GM23338 (cell line): ENCODE data around the gene ASGR1. TPM values are rescaled to one million over a fixed set of nuclear protein-coding genes. Genes with fewer than 3 reads are reported as not detected.

ENCODE experiments used
- ATAC-seq: fragments of 200-7000 bp; cut with Tn5 transposase; 3 replicates; pipeline ENCODE4 v1.9.1; 2020
- DNase-seq: peaks from one replicate; pipeline ENCODE4 v3.0.0-alpha.2; 2015; ENCODE audit warnings: low spot score
- H2AFZ ChIP-seq: fragments of 200-600 bp; sonication (generic); 2 replicates; pipeline ENCODE4 v1.8.0; 2016; ENCODE audit warnings: antibody characterized with exemption, mild to moderate bottlenecking, moderate library complexity
- H3F3A ChIP-seq: fragments of 200-600 bp; sonication (generic); replicated peaks from 2 replicates; pipeline ENCODE4 v1.8.0; 2017; ENCODE audit warnings: antibody characterized with exemption, mixed run types, low read depth
- H3K27ac ChIP-seq: fragments of 200-600 bp; sonication (generic); 2 replicates; pipeline ENCODE4 v1.6.1; 2016; ENCODE audit warnings: low read depth
- H3K27me3 ChIP-seq: fragments of 200-600 bp; sonication (generic); 2 replicates; pipeline ENCODE4 v1.8.0; 2016; ENCODE audit warnings: mild to moderate bottlenecking, mixed run types, moderate library complexity; ENCODE audit not compliant: insufficient read depth
- H3K36me3 ChIP-seq: fragments of 200-600 bp; sonication (generic); 2 replicates; pipeline ENCODE4 v1.8.0; 2016; ENCODE audit warnings: mild to moderate bottlenecking; ENCODE audit not compliant: insufficient read depth
- H3K4me1 ChIP-seq: fragments of 200-600 bp; sonication (generic); 2 replicates; pipeline ENCODE4 v1.8.0; 2016; ENCODE audit warnings: mild to moderate bottlenecking, moderate library complexity; ENCODE audit not compliant: insufficient read depth
- H3K4me2 ChIP-seq: fragments of 200-600 bp; sonication (generic); 2 replicates; pipeline ENCODE4 v1.7.1; 2017; ENCODE audit warnings: mixed run types
- H3K4me3 ChIP-seq: fragments of 200-600 bp; sonication (generic); 2 replicates; pipeline ENCODE4 v1.6.1; 2016; ENCODE audit warnings: mixed run types
- H3K79me2 ChIP-seq: fragments of 200-600 bp; sonication (generic); replicated peaks from 2 replicates; pipeline ENCODE4 v1.8.0; 2017; ENCODE audit warnings: mild to moderate bottlenecking; ENCODE audit not compliant: insufficient read depth
- H3K9me2 ChIP-seq: fragments of 200-600 bp; sonication (generic); 2 replicates; pipeline ENCODE4 v1.8.0; 2017; ENCODE audit not compliant: insufficient read depth
- H4K20me1 ChIP-seq: fragments of 200-600 bp; sonication (generic); replicated peaks from 2 replicates; pipeline ENCODE4 v1.8.0; 2017; ENCODE audit warnings: mild to moderate bottlenecking; ENCODE audit not compliant: insufficient read depth
- H3K27ac Mint-ChIP-seq: 2 replicates; pipeline ENCODE4 v1.8.0; 2020; ENCODE audit warnings: inconsistent platforms, mild to moderate bottlenecking, moderate library complexity, mixed read lengths
- H3K27me3 Mint-ChIP-seq: 3 replicates; pipeline ENCODE4 v1.8.0; 2022; ENCODE audit warnings: low read depth, mild to moderate bottlenecking, moderate library complexity, mixed read lengths, inconsistent platforms; ENCODE audit not compliant: insufficient read depth, poor library complexity
- H3K36me3 Mint-ChIP-seq: 3 replicates; pipeline ENCODE4 v1.8.0; 2021; ENCODE audit warnings: low read depth, mild to moderate bottlenecking, inconsistent platforms, moderate library complexity, mixed read lengths
- H3K4me1 Mint-ChIP-seq: 3 replicates; pipeline ENCODE4 v1.8.0; 2020; ENCODE audit warnings: mild to moderate bottlenecking, inconsistent platforms, mixed read lengths
- H3K4me3 Mint-ChIP-seq: 3 replicates; pipeline ENCODE4 v1.8.0; 2021; ENCODE audit warnings: moderate library complexity, mild to moderate bottlenecking, inconsistent platforms, mixed read lengths
- H3K9me3 Mint-ChIP-seq: 3 replicates; pipeline ENCODE4 v1.8.0; 2020; ENCODE audit warnings: moderate library complexity, mild to moderate bottlenecking, inconsistent platforms, mixed read lengths
- CREB1 ChIP-seq: fragments of 250-450 bp; sonication (Bioruptor Pico); IDR thresholded peaks from 2 replicates; pipeline ENCODE4 v1.5.0; 2020; ENCODE audit warnings: low read depth, mild to moderate bottlenecking, moderate library complexity
- CTCF ChIP-seq, 2 experiments: fragments of 200-600 bp in 1 of 2; sonication (generic) in 1 of 2; conservative IDR thresholded peaks; 2 replicates each; pipeline versions ENCODE4 v1.5.1 to v1.6.1; 2016 to 2017; ENCODE audit warnings: antibody characterized with exemption in 2 of 2, low read depth in 2 of 2, mild to moderate bottlenecking in 2 of 2, moderate library complexity in 1 of 2
- ETS1 ChIP-seq: IDR thresholded peaks from 2 replicates; pipeline ENCODE4 v1.6.1; 2016; ENCODE audit warnings: antibody characterized with exemption
- EZH2phosphoT487 ChIP-seq: fragments of 200-600 bp; sonication (generic); IDR thresholded peaks from one replicate; pipeline ENCODE4 v1.8.1; 2018; ENCODE audit warnings: antibody characterized with exemption; ENCODE audit not compliant: unreplicated experiment
- NANOG ChIP-seq: IDR thresholded peaks from 2 replicates; pipeline ENCODE4 v1.6.1; 2016; ENCODE audit warnings: antibody characterized with exemption, borderline replicate concordance
- REST ChIP-seq: IDR thresholded peaks from one replicate; pipeline ENCODE4 v1.6.1; 2018; ENCODE audit warnings: antibody characterized with exemption; ENCODE audit not compliant: unreplicated experiment
- polyA plus RNA-seq: library from polyadenylated mRNA; unstranded; fragments of >200 nt; fragmentation: Nextera tagmentation; extraction: Ambion mirVana; gene quantifications from 2 replicates; pipeline ENCODE4 v1.2.1, GENCODE V29; 2016
- total RNA-seq: library from RNA; depleted of rRNA; stranded (reverse); fragments of >200 nt; shearing (Covaris generic); gene quantifications from 2 replicates; pipeline ENCODE4 v1.2.3, GENCODE V29; 2014

The ASGR1 gene
- total and polyA plus RNA-seq, 2 experiments from 2014 or later: 8.3 to 9.0 TPM

GRCh38 chr17:7214300-7215135, 35.3 kb upstream of the ASGR1 start:
- peaks cover 55% of the 10 kb centered on the region for H3K4me1 ChIP-seq
- peak; percentile 67 for TF ChIP-seq CREB1
- TF ChIP-seq REST: no peak
- TF ChIP-seq CTCF (conservative IDR thresholded peaks at IDR 0.05; ENCODE audit: low read depth in 2 of 2): peak; percentile 52
- no peaks in the 10 kb centered on the region; the same call in 1 of the 2 replicates for H4K20me1 ChIP-seq
- peaks cover 3% of the 10 kb centered on the region; the same call in 2 of the 3 replicates for H3K36me3 Mint-ChIP-seq
- peak overlapping the region; percentile 88 for H3K27ac ChIP-seq
- peak overlapping the region; percentile 70 for H3K4me3 Mint-ChIP-seq
- no peaks in the 10 kb centered on the region for H3K36me3 ChIP-seq
- no peak overlapping the region for H2AFZ ChIP-seq
- H3K4me1 Mint-ChIP-seq: peaks cover 65% of the 10 kb centered on the region
- peak overlapping the region; percentile 70 for H3K4me3 ChIP-seq
- peaks cover 15% of the 10 kb centered on the region for H3F3A ChIP-seq
- DNase-seq: peak; percentile 100
- no peaks in the 10 kb centered on the region for H3K9me2 ChIP-seq
- no peaks in the 10 kb centered on the region; the same call in 2 of the 3 replicates for H3K9me3 Mint-ChIP-seq
- H3K27me3 Mint-ChIP-seq: peaks cover 37% of the 10 kb centered on the region
- H3K27me3 ChIP-seq: no peaks in the 10 kb centered on the region
- H3K27ac Mint-ChIP-seq: peak overlapping the region; percentile 99
- ATAC-seq: peak; percentile 81
- peaks cover 45% of the 10 kb centered on the region for H3K79me2 ChIP-seq
- peak overlapping the region; percentile 90 for H3K4me2 ChIP-seq

GRCh38 chr17:7213895-7214299, 34.7 kb upstream of the ASGR1 start:
- H4K20me1 ChIP-seq: no peaks in the 10 kb centered on the region; the same call in 1 of the 2 replicates
- H3K4me3 ChIP-seq: peak overlapping the region; percentile 70
- H3K27ac ChIP-seq: peak overlapping the region; percentile 59; the same call in 1 of the 2 replicates
- Mint-ChIP-seq H3K27me3 (peaks cover 33% of the 10 kb centered on the region), H3K4me3 (peak overlapping the region; percentile 70), H3K4me1 (peaks cover 63% of the 10 kb centered on the region), H3K27ac (peak overlapping the region; percentile 99), H3K36me3 (peaks cover 3% of the 10 kb centered on the region; the same call in 2 of the 3 replicates), H3K9me3 (no peaks in the 10 kb centered on the region; the same call in 2 of the 3 replicates)
- ATAC-seq (peak; percentile 5), DNase-seq (peak; percentile 100)
- H2AFZ ChIP-seq: no peak overlapping the region
- TF ChIP-seq NANOG: peak; percentile 13; the same call in 1 of the 2 replicates
- 0 out of 2 replicates have a peak, but pooled peaks have one; percentile 23 for TF ChIP-seq ETS1
- no peak for TF ChIP-seq EZH2phosphoT487
- TF ChIP-seq CREB1: peak; percentile 35; the same call in 1 of the 2 replicates
- TF ChIP-seq CTCF (conservative IDR thresholded peaks at IDR 0.05; ENCODE audit: low read depth in 2 of 2): peak; percentile 86 to 88
- H3K4me1 ChIP-seq: peaks cover 55% of the 10 kb centered on the region
- H3K79me2 ChIP-seq: peaks cover 50% of the 10 kb centered on the region
- H3K4me2 ChIP-seq: peak overlapping the region; percentile 68
- H3K27me3 ChIP-seq: no peaks in the 10 kb centered on the region
- peaks cover 15% of the 10 kb centered on the region for H3F3A ChIP-seq
- no peaks in the 10 kb centered on the region for H3K9me2 ChIP-seq
- no peaks in the 10 kb centered on the region for H3K36me3 ChIP-seq
